G401.6 (cell line): ENCODE results near the gene DGKE.

Experiments
- FAIRE-seq: peaks from 2 replicates; lab custom pipeline; 2012; peaks lifted over from hg19 to GRCh38; lab: Jason Lieb, UNC

DGKE gene

DNA sequence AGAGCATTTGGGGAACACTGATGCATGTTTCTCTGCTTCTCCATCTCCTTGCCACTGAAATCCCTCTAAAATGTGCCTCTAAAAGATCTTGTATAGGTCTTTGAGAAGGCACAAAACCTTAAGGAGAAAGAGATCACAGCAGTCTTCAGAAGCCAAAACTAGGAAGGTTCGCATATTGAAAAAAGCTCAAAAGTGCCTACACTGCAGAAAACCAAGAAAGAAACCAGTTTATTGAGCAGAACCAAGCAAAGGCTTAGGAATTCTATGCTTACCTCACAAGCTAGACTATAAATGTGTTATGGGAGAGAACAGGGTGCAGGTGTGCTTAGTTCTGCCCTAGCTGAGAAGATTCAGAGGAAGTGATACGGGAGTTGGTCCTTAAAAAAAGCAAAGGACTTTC lies 16.6 kb downstream of the DGKE start:
- FAIRE-seq = no peak

DNA sequence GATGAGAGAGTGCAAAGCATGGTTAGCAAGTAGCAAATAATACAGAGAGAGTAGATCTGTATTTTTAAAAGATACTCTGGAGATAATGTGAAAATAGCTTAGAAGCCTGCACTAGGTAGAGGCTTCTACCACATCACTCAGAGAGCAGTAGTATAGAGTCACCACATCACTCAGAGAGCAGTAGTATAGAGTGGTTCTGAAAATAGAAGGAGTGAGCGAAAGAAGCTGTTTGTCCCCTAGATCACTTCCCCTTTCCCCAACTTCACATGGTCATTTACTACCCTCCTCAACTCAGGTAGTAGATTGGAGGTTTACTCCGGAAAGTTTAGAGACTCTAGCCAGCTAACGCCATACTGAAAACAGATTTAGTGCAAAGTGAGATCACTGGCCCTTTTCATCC lies 17.1 kb downstream of the DGKE start:
- no peak for FAIRE-seq

DNA sequence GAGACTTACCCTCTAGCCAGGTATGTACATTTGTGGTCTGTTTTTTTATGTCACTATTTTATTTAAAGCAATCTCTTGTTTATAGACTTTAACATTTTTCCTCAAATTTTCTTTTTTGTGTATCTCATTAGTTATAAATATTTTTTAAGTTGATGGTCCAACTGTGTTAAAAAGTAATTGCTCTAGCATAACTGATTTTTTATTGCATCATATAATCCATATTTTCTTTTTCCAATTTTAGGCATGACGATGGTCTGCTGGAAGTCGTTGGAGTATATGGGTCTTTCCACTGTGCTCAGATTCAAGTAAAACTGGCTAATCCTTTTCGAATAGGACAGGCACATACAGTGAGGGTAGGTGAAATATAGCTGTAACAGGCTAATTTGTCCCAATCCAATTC lies 27.9 kb downstream of the DGKE start:
- no peak for FAIRE-seq

DNA sequence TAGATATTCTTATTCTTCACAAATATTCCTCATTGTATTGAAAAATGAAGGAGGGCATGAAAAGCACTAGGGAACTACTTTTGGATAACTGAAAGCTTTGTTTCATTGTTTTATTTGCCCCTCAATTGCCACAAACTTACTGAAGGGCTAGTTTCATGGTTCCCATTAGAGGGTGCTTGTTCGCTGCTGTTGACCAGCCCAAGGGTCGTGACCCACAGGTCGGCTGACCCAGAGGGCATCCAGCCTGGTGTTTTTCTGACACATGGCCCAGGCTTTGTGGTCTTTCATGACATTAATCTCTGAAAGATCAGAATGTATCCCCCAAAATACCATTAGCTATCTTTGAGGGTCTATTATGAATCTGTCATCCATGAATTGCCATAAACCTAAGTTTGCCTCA lies 30.0 kb downstream of the DGKE start:
- no peak for FAIRE-seq

DNA sequence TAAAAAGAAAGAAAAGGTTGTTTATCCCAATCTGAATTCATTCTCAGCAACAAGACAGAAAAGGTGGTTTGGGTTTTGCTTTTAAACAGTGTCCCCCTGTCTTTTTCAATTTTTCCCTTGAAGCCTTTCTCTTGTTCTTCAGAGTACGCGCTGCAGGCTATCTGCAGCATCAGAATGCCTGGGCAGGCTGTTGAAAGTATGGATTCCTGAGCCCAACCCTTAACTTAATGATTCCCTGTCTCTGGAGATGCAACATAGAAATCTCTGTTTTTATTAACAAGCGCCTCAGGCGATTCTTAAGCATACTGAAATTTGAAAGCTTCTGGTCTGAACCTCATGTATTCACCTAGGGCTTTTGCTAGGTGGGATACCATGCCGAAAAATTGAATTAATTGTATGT lies 32.1 kb downstream of the DGKE start:
- FAIRE-seq = no peak

DNA sequence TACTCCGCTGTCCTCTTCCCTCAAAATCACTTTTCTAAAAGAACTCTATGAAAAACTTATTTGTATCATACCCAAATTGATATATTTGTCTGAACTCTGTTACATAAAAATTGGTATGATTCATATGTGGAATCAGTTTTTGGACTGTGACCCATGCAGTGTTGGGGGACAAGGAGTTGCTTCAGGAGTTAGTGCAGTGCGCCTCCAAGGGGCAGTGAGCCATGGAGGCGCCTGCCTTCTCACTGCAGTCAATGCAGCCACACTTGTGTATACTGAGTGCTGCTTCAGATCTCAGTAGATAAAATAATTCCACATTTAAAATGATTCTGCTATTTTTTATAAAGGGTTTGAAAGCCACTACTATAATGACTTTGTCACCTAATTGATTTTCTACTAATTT lies 32.5 kb downstream of the DGKE start:
- no peak for FAIRE-seq

DNA sequence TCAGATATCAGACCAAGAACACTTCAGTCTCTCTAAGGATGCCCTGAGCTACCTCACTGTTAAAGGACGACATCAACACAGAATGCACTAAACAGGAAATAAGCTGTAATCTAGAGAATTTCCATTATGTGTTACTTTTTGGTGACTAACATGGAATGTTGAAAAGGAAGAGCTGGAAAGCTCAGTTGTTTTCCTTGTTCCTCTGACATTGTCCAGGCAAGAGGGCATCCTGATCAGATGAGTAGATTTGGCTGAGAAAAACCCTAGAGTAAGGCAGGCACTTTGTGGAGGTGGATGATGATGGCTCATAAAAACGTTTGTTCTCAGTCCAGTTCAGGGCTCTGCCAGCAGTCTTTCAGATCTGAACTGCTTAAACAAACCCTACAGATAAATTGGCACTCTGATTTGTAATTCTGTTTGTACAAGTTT lies 34.0 kb downstream of the DGKE start:
- FAIRE-seq = no peak

DNA sequence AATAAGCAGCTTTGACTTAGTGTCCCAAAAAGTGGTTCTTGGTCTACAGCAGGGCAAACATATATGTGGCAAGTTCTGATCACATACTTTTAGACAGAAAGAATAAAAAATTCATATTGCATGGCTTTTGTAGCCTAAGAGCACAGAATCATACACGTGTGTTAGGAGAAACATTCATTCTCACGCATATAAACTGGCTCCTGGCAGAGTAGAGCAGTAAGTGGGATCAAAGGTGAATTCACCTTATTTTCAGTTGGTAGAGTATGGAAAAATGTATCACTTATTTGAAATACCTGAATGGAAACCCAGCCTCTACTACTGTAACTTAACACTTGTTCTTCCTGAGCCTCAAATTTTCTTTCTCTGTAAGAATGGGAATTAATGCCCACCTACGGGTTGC lies 34.8 kb downstream of the DGKE start:
- FAIRE-seq = no peak

DNA sequence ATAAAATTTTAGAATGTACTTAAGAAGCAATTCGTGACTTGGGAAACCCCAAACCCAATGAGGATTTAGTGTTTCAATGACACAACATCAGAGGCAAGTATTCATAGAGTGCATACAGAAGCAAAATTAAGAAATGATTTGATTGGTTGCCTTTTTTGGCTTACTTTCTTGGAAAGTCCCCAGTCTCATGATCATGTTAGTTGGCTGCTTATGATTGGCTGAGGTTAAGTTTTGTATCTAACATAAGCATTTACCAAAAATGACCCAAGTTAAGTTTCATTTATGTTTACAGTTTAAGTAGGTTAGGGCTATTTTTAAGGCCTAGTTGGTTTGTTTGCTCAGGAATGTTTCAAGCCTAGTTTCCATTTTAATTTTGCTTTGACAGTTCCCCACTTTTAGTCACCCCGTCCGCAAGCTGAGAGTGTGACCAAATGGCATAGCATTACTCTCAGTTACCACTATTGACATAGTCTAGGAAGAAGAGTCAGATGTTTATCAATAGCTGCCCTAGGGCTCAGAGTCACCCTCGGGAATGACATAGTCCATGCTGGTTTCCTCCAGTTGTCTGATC lies 36.2 kb downstream of the DGKE start:
- FAIRE-seq = no peak

DNA sequence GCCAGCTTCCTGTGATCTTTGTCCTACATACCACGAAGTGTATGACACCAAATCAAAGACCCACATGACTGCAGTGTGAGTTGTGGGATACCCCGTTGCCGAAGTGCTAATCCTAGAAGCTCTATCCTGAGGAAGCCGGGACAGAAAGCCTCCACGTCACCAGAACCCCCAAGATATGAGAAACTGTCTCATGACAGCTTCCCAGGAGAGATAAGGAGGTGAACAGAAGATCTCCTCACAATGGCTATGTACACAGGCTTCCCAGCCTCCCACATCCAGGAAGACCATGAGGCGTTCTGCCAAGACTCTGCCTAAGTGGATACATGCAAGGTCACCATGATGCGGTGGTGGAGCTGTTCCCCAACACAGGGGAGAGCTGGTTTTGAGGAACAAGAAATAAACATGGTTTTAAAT lies 42.8 kb downstream of the DGKE start:
- FAIRE-seq = no peak

DNA sequence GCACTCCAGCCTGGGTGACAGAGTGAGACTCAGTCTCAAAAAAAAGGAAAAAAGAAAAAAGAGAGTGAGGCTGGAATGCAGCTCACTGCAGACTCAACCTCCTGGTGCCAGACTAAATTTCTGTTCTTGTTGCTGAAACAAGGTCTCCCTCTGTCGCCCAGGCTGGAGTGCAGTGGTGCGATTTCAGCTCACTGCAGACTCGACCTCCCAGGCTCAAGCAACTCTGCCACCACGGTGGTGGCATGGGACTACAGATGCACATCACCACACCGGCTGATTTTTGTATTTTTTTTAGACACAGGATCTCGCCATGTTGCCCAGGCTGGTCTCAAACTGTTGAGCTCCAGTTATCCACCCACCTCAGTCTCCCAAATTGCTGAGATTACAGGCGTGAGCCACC lies 45.3 kb downstream of the DGKE start:
- FAIRE-seq = no peak

DNA sequence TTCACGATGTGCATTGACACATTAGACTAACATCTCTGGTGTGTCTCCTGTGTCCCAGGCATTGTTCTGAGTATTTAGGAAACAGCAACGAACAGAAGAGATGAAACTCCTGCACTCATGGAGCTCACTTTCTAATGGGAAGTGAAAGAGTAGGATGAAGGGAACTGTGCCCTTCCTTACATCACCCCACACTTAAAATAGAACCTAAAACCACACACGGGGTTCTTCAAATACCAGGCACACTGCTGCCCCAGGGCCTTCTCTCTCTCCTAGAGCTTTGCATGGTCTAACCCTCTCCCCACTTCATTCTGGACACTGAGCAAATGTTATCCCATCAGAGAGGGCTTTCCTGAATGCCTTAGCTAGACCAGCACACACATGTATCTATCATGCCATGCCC lies 46.2 kb downstream of the DGKE start:
- FAIRE-seq = no peak

DNA sequence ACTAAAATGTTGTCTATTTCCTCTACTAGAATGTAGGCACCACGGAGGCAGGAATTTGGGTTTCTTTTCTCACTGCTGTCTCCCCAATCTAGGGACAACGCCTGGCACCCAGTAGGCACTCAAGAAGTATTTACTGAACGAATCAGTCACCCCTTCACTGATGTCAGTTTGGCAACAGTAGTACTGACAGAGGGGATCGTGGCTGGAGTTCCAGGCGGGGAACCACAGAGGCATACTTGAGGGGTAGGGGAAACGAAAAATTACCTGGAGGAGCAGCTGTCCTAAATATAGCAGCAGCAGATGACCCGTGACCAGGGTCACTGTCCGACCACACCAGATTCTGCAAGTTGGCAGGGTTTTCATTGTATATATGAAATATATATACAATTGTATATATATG lies 46.6 kb downstream of the DGKE start:
- no peak for FAIRE-seq

DNA sequence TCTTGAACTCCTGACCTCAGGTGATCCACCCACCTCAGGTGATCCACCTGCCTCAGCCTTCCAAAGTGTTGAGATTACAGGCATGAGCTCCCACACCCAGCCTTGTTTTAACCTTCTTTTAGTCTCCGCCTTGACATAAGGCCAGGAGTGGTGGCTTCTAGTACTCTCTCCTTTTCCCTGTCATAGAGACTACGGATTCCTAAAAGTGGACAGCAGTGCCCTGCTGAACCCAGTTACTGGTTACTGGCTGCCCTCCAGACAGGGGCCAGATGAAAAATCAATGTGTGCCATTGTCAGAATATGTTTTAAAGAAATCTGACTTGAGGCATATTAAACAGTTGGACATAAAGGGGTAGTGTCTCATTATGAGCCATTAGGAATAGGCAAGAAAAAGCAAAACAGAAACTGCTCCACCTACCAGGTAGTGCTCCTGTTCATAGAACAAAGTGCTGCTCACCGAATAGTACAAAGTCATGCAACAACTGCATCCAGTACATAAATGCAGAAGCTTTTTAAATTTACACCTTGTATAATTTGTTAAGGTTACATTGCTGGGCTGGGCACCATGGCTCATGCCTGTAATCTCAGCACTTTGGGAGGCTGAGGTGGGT lies 47.8 kb downstream of the DGKE start:
- FAIRE-seq = no peak

DNA sequence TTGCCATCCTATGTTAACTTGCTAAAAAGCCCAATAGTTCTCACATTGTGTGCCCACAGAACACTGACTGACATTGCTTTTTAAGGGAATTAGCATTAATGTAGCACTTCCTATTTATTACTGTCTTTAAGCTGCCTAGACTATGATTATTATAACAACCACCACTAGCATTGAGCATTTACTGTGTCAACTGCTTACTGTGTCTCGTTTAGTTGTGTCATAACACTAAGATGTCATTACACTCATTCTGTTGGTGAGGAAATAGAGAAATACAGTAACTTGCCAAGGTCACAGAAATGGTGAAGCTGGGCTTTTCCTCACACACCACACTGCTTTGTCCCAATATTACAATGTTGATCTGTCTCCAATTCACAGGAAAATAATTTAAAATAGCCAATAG lies 49.7 kb downstream of the DGKE start:
- FAIRE-seq = no peak

DNA sequence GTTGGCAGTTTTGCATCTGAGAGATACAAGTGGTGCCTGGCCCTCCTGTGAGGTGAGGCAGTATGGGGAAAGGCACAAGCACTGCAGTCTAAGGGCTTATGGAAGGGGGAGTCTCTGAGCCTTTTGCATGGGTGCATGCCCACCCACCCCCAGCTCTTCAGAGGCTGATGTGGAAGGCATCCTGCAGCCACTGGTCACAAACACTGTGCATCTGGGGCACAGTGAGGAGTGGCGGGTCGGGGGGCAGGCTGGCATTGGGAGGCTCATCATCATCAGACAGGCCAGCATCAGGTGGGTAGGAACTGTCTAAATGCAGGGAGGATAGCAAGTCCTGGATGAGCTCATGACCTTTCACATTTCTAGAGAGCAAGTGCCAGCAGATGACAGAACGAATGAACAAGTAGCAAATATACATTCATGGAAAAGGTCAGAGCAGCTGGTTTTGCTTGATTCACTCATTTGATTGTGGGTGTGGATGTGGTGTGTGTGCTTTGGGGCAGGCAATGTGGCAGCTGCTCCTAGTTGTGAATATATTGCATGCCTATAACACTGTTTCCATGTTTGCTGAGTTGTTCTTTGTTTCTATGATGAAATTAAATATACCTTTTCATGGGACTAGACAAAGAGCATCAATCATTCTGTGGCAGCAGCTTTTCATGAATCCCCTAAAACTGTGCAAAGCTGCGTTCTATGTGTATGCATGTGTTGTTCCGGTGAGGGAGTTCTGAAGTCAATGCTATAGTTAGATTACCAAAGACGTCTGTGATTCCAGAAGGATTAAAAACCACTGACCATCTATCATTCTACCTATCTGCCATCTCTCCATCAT lies 50.7 kb downstream of the DGKE start:
- FAIRE-seq = no peak

DNA sequence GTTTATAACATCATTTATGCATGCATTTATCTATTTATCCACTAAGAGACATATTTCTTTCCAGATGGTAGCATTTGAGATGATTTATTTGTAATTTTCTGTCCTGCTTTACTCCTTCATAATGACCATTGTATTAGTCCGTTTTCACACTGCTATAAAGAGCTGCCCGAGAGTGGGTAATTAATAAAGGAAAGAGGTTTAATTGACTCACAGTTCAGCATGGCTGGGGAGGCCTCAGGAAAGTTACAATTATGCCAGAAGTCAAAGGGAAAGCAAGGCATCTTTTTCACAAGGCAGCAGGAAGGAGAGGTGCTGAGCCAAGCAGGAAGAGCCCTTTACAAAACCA lies 51.3 kb downstream of the DGKE start:
- no peak for FAIRE-seq

DNA sequence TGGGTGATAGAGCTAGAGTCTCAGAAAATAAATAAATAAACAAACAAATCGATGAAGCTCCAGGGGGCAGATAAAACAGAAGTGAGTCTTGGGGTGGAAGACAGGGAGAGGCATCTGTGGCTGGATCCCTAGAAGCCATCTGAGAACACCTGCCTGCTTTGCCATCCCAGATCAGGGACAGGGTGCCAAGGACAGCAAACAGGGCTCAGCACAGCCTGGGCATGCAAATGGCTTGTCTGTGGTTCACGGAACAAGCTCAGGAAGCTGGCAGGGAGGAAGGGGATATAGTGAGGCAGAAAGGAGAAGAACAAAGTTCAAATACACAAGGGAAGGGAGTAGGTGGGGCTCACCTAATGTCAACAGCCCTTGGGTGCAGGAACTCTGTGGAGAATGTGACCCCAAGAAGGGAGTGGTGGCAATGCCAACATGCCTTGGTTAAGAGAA lies 52.4 kb downstream of the DGKE start:
- no peak for FAIRE-seq

DNA sequence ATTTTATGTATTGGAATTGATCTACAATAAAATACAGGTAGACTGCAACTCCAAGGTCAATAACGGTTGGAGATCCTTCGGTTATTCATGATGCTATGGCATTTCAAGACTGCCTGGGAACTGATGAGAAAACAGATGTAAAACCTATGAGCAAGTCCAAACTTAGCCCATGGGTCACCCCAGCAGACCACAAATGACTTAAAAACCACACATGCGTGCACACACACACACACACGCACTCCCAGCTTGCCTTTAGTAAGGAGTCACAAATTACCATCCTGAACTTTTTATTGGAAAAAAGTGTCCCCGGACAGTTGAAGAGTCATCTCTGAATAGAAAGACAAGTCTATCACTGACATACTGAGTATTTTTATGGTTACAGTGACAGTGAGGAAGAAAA lies 53.2 kb downstream of the DGKE start:
- FAIRE-seq = no peak

DNA sequence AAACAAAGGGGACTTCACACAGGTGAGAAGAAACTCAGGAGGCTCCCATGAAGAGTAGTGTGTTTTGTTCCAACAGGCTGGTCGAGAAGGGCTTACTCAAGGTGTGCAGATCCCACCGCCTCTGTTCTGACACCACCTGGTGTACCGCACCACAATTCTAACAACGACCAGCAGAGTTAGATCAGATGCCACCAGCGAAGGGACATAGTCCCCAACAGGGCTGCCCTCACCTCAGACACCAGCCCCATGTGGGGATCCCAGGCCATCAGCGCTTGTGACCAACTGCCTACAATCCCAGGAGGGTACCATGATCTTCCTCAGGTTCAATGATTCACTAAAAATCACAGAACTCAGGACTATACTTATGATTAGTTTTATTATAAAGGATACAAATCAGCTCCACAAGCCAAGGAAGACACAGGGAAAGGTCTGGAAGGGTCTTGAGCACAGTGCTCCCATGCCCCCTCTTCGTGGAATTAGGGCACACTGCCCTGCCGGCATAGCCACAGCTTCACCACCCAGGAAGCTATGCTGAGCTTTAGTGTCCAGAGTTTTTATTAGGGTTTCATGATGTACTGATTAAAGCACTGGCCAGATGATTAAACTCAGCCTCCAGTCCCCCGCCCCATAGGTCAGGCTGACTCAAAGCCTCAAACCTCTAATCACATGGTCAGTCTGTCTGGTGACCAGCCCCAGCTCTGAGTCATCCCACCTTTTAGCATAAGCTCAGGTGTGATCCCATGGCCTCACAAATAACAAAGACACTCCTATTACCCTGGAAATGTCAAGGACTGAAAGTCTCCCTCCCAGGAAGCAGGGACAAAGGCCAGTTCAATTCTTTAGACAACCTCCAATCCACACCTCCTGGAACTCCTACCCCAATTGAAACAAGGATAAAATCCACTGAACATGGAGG lies 53.9 kb downstream of the DGKE start:
- FAIRE-seq = no peak

DNA sequence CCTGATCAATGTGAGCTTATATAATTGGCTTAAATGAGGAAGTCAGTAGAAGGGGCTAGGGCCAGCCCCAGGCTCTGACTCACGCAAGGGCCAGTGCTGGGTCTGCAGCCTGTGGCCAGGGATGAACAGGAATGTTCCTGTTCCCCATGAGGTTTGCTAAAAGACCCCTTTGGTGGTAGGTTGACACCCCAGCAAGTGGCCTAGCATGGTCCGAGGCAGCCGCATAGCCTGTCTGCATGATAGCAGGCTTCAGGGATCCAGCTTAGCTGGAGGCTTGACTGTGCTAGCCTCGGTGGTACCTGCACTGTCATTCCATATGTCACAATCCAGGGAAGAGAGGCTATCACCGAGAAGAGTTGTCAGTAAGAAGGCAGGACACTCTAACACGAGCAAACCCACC lies 56.4 kb downstream of the DGKE start:
- no peak for FAIRE-seq

DNA sequence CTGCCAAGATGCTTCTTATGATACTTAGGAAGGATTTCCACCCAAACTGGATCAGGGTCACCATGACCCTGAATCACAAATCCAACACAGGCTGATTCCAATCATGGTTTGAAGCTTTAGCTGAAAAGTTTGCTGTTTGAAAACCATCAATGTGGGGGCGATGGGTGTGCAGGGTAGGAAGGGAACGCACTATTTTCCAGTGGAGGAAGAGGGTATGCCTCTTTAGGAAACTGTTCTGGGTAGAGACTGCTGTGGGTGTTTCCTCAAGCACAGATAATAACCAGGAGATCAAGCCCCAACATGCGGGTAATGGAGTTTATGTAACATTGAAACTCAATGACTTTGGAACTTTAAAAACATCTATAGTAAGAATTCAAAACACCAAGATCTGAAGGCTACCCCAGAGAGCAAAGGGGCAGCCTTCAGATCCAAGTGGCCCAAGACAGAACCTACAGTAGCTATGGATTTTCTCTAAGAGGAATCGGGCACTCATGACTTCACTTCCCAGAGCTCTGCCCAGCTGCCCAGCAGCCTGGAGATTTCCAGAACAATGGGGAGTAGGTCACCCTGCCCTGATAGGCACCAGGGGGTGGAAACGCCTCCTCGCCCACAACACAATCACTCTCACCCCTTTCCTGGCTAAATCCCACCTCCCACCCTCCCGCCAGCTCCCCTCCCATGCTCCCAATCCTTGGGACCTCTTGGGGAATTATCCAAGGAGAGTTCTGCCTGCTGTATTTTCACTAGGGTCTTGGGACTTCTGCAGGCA lies 57.1 kb downstream of the DGKE start:
- no peak for FAIRE-seq
